ENCODE measurements around the gene PANX2.

The PANX2 gene

GRCh38 chr22:50184004-50184901 is 13.7 kb downstream of the PANX2 start:
- DNase-seq (ENCODE audit: low read depth): no peak

- no peak for DNase-seq (ENCODE audit: low read depth)
Observed at GRCh38 chr22:50184902-50185374, 14.4 kb downstream of the PANX2 start.

GRCh38 chr22:50185375-50186087 is 15.0 kb downstream of the PANX2 start, which contains the start of gene TRABD:
Gene TRABD (plus strand): TSS chr22:50185913. CDS start chr22:50193061, 7,148 bp downstream.
- DNase-seq (ENCODE audit: low read depth): peak; percentile 84

DNA sequence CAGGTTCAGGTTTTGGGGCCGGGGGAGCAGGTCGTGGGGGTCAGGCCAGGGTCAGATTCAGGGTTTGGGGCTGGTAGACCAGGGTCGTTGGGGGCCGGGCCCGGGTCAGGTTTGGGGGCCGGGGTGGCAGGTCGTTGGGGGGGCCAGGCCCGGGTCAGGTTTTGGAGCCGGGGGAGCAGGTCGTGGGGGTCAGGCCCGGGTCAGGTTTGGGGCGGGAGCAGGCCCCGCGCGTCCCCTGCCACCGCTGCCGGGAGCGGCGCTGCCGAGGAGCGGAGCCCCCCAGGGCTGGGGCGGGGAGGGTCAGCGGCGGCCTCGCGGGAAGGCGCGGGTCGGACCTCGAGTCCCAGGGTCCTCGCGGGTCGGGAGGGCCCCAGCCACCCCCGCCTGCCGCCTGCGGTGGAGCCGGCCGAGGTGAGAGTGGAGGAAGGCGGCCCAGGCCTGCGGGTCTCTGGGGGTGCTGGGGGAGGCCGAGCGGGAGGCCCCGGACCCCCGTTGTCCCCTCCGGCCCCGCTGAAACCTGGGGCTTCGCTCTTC is 15.7 kb downstream of the PANX2 start:
- no peak for DNase-seq (ENCODE audit: low read depth)

DNA sequence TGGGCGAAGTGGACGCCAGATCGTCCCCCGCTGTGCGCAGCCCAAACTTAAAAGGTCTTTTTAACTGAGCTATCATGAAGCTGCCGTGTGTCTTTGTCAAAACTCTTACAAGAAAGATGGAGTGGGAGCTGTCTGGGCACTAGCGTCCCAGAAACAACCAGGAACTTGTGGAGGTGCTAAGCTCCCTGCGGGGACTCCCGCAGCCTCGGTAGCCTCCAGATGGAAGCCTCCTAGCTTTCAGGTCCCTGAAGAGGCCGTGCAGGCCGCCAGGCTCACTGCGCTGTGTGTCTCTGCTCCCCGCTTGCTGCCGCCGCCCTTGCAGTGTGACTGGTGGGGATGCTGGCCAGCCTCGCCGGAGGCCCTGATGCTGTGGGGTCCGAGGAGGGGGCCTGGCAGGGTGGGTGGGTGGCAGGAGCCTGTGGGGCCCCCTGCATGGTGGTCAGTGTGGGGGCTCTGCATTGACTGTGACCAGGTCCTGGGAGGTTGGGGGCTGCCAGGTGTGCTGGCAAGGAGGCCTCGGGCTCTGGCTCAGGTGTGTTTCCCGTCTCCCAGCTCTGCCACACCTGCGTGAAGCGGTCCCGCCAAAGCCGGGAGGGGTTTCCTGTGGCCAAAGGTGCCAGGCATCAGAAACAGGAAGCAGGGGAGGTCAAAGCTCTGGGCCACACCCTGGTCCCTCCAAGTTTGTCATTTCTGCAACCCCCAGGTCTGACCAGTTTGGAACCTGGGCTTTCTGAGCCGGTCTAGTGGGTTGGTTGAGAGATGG is 16.4 kb downstream of the PANX2 start:
- DNase-seq (ENCODE audit: low read depth): no peak

- DNase-seq (ENCODE audit: low read depth): no peak
Observed at GRCh38 chr22:50188356-50188755, 17.8 kb downstream of the PANX2 start.

DNA sequence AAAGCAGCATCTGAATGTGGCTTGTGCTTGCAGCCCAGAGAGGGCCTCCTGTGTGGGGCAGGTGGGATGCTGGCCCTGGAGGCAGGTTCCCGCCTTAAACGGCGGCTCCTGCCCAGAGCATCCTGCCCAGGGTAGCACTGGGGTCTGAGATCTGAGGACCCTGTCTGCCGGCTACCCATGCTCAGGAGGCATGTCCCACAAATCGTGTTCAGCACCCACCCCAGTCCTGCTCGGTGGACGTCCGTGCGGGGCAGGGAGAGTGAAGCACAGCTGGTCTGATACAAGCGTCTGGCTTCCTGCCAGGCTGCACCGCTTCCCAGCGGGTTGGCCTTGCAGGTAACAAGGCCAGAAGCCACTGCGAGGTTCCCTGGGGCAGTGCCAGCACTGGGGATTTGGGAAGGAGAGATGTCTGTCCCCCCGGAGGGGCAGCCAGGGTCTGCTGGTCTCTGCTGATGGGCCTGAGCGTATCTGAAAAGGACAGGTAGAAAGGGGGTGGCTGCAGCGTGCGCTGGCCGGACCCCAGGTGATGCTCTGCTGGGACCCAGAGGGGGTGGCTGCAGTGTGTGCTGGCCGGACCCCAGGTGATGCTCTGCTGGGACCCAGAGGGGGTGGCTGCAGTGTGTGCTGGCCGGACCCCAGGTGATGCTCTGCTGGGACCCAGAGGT is 18.8 kb downstream of the PANX2 start:
- DNase-seq (ENCODE audit: low read depth): no peak

GRCh38 chr22:50189849-50190181 is 19.3 kb downstream of the PANX2 start:
- no peak for DNase-seq (ENCODE audit: low read depth)

- DNase-seq (ENCODE audit: low read depth): peak; percentile 69
Observed at GRCh38 chr22:50190182-50190940, 19.8 kb downstream of the PANX2 start.

GRCh38 chr22:50190941-50191741 is 20.6 kb downstream of the PANX2 start:
- DNase-seq (ENCODE audit: low read depth): peak; percentile 79

GRCh38 chr22:50192436-50193204 is 22.1 kb downstream of the PANX2 start:
- DNase-seq (ENCODE audit: low read depth): peak; percentile 47

GRCh38 chr22:50193621-50194020 is 23.1 kb downstream of the PANX2 start:
- no peak for DNase-seq (ENCODE audit: low read depth)

DNA sequence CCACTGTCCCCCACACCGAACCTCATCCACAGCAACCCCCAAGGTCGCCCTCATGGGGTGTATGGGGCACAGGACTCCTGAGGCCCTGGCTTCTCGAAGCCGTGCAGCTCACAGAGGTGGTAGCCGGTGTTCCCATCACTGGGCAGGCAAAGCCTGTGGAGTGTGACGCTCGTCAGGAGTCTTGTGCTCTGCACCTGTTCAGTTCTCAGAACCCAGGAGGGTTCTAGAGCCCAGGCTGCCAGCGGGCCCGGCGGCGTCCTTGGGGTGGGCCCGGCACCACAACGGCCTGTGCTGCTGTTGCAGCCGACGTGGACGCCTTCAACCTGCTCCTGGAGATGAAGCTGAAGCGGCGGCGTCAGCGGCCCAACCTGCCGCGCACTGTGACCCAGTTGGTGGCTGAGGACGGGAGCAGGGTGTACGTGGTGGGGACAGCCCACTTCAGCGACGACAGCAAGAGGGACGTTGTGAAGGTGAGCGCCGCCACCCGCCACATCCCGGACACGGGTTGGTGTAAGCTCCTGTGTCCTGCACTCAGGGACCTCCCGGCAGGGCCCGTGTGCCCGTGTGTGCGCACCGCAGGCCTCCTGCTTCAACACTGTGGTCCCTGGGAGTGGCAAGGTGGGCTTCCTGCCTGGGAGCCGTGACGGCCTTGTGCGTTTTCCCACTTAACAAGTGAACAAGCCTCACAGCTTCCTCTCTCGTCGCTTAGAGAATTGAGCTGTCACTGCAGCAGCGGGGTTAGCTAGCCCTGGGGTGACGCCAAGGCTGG is 23.7 kb downstream of the PANX2 start:
- DNase-seq (ENCODE audit: low read depth): no peak

DNA sequence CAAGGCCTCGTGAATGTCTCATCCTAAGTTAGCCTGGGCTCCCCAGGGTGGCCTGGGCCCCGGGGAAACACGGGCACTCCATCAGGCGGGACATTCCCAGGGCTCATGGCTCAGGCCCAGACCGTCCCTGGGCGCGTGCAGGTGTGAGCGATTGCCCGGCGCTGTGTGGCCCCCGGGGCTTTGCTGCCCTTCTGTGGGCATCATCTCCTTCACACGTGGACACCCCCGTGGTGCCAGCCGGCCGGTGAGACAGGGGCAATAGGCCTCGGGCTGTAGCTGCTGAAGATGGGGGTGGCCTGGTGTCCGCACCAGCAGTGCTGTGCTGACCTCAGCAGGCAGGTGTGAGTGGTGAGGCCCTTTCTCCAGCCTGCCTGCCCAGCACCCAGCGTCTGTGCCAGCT is 25.7 kb downstream of the PANX2 start:
- DNase-seq (ENCODE audit: low read depth): no peak

- DNase-seq (ENCODE audit: low read depth): no peak
Observed at GRCh38 chr22:50197000-50197800, 26.7 kb downstream of the PANX2 start.

DNA sequence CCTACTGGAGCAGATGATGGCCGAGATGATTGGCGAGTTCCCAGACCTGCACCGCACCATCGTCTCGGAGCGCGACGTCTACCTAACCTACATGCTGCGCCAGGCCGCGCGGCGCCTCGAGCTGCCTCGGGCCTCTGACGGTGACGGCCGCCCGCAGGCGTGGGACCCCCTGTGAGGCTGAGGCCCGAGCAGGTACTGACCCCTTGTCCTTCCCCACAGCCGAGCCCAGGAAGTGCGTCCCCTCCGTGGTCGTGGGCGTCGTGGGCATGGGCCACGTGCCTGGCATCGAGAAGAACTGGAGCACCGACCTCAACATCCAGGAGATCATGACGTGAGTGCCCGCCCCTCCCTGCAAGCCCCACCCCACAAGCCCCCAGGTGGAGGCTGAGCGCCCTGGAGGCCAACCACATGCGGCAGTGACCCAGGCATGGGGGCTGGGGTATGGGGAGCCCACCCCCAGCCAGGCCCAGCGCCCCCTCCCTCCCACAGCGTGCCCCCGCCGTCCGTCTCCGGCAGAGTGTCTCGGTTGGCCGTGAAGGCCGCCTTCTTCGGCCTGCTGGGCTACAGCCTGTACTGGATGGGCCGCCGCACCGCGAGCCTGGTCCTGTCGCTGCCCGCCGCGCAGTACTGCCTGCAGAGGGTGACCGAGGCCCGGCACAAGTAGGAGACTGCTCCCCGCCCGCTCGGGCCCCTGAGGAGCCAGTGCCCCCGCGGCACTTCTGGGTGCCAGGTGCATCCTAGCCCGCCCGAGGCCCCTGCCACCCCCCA is 27.5 kb downstream of the PANX2 start:
- no peak for DNase-seq (ENCODE audit: low read depth)

- DNase-seq (ENCODE audit: low read depth): no peak
Observed at GRCh38 chr22:50198624-50199017, 28.1 kb downstream of the PANX2 start.
